ENCODE data around the gene DNAH12. TPM values are rescaled to one million over a fixed set of nuclear protein-coding genes. Genes with fewer than 3 reads are reported as not detected.
A peak's percentile ranks its signal among the peaks of the same experiment; 100 is the strongest.

The DNAH12 gene
- total and polyA plus RNA-seq, 8 donors = 0.23 to 8.2 (median 0.81) TPM; not detected in 4

DNA sequence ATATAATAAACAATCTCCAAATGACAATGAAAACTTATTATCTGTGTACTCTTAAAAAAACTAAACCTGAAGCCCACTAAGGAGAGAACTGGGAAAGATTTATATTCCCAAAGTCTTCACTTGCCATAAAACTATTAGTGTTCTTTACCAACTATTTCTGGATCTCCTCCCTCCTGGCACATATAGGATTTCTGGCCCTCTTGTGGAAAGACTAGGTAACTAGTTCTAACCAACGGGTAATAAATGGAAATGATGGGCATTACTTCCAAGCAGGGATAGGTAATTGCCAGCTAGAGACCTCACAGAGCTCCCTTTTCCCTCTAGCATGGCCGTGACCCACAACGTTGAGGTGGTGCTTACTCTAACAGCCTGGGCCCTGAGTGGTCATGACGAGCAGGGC is 110.1 kb downstream of the DNAH12 start:
- TF ChIP-seq, protein P1, sequence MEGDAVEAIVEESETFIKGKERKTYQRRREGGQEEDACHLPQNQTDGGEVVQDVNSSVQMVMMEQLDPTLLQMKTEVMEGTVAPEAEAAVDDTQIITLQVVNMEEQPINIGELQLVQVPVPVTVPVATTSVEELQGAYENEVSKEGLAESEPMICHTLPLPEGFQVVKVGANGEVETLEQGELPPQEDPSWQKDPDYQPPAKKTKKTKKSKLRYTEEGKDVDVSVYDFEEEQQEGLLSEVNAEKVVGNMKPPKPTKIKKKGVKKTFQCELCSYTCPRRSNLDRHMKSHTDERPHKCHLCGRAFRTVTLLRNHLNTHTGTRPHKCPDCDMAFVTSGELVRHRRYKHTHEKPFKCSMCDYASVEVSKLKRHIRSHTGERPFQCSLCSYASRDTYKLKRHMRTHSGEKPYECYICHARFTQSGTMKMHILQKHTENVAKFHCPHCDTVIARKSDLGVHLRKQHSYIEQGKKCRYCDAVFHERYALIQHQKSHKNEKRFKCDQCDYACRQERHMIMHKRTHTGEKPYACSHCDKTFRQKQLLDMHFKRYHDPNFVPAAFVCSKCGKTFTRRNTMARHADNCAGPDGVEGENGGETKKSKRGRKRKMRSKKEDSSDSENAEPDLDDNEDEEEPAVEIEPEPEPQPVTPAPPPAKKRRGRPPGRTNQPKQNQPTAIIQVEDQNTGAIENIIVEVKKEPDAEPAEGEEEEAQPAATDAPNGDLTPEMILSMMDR (IDR thresholded peaks at IDR 0.05) = peak in 3 of 7 experiments; percentile 14 to 32 (median 14)
- TF ChIP-seq POLR2AphosphoS5 (IDR thresholded peaks at IDR 0.05) = peak in 1 of 3 donors; percentile 9
- TF ChIP-seq EP300 (IDR thresholded peaks at IDR 0.05) = no peak
- H3K4me3 ChIP-seq = no peak overlapping the region
- no peak overlapping the region for H3K27ac ChIP-seq
- intact Hi-C loops (cut with DNase I; ENCODE audit: low total_unique reads) = no loop called here
- no peaks in the 10 kb centered on the region for H3K36me3 ChIP-seq
- no peaks in the 10 kb centered on the region for H3K27me3 ChIP-seq
- no peaks in the 10 kb centered on the region for H3K9me3 ChIP-seq
- WGBS, 5 donors = 24 to 41% (median 29%) methylated on average over 4 of the region's 4 CpGs
- H3K4me1 ChIP-seq = no peaks in the 10 kb centered on the region
- DNase-seq = peak in 1 of 2 donors; percentile 49

DNA sequence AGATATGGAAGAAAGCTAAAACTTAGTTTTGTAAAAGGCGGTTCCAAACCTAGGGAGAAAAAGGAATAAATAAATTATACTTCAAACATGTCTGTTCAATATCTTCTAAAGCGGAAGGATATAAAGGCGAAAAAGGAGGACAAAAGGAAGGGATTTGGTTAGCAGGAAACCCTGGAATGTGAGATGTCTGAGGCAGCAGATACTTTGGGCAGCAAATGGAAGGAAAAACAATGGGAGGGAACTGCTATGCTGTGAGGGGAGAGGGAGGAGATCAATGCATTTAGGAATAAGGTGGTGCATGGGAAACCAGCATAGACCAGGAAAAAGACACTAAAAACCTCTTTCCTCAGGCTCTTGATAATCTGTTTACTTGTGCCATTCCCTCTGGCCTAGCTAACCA is 120.8 kb downstream of the DNAH12 start:
- intact Hi-C loops (cut with DNase I; ENCODE audit: low total_unique reads) = no loop called here
- H3K4me1 ChIP-seq = no peaks in the 10 kb centered on the region
- no peak overlapping the region for H3K4me3 ChIP-seq
- H3K9me3 ChIP-seq = no peaks in the 10 kb centered on the region
- DNase-seq = no peak
- TF ChIP-seq, protein P1 (IDR thresholded peaks at IDR 0.05) = no peak
- no peak for TF ChIP-seq POLR2A (IDR thresholded peaks at IDR 0.05)
- no peak for TF ChIP-seq POLR2AphosphoS5 (IDR thresholded peaks at IDR 0.05)
- no peak for TF ChIP-seq EP300 (IDR thresholded peaks at IDR 0.05)
- H3K27ac ChIP-seq = no peak overlapping the region
- H3K27me3 ChIP-seq = no peaks in the 10 kb centered on the region
- WGBS, 5 donors = 48 to 89% (median 71%) methylated on average over 3 of the region's 3 CpGs
- no peaks in the 10 kb centered on the region for H3K36me3 ChIP-seq

DNA sequence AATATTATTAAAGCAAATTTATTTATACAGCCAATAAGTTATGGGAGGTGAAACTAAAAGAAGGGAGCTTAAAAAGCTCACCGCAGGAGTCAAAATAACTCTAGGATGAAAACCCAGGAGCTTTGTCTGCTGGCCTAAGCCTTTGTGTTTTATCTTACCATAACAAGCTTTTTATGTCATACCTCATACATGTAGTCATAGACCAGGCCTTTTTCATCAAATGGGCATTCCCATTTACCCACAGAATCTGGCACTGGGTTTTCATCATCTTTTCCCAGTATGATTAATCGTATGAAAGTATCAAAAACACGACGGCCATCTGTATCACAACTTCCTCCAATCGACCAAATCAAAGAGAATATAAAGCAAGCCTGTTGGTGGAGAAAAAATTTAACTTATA is 122.8 kb downstream of the DNAH12 start:
- Histone ChIP-seq H3K27me3 (no peaks in the 10 kb centered on the region), H3K4me1 (no peaks in the 10 kb centered on the region), H3K36me3 (no peaks in the 10 kb centered on the region), H3K4me3 (no peak overlapping the region), H3K27ac (no peak overlapping the region), H3K9me3 (no peaks in the 10 kb centered on the region)
- DNase-seq = no peak
- no peak for TF ChIP-seq EP300 (IDR thresholded peaks at IDR 0.05)
- TF ChIP-seq POLR2AphosphoS5 (IDR thresholded peaks at IDR 0.05) = no peak
- TF ChIP-seq POLR2A (IDR thresholded peaks at IDR 0.05) = no peak
- 82 to 88% (median 86%) methylated on average over 5 of the region's 5 CpGs for WGBS, 5 donors
- intact Hi-C loops (cut with DNase I; ENCODE audit: low total_unique reads) = no loop called here

DNA sequence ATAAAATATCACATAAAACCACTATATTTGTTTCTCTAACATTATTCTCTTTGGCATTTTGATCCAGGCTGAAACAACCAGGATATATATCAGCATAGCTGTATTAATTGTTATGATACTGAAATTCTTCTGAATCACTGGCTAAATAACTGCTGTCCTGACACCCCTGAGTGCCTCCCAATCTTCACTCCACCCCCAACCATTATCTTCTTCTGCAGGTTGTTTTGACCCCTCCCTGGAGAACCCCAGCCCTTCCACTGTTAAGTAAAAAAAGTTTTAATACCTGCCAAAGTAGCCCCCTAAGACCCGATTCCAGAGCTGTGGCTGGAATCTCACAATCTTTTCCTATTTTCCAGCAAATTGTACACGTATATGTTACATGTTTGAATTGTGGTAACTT is 124.1 kb downstream of the DNAH12 start:
- intact Hi-C loops (cut with DNase I; ENCODE audit: low total_unique reads) = no loop called here
- H3K27ac ChIP-seq = no peak overlapping the region
- no peaks in the 10 kb centered on the region for H3K9me3 ChIP-seq
- H3K36me3 ChIP-seq = no peaks in the 10 kb centered on the region
- WGBS, 5 donors = 79 to 88% (median 84%) methylated on average over 2 of the region's 2 CpGs
- H3K4me3 ChIP-seq = no peak overlapping the region
- no peaks in the 10 kb centered on the region for H3K27me3 ChIP-seq
- no peak for DNase-seq
- no peak for TF ChIP-seq POLR2AphosphoS5 (IDR thresholded peaks at IDR 0.05)
- no peak for TF ChIP-seq EP300 (IDR thresholded peaks at IDR 0.05)
- TF ChIP-seq, protein P1 (IDR thresholded peaks at IDR 0.05) = no peak
- no peak for TF ChIP-seq POLR2A (IDR thresholded peaks at IDR 0.05)
- no peaks in the 10 kb centered on the region for H3K4me1 ChIP-seq

DNA sequence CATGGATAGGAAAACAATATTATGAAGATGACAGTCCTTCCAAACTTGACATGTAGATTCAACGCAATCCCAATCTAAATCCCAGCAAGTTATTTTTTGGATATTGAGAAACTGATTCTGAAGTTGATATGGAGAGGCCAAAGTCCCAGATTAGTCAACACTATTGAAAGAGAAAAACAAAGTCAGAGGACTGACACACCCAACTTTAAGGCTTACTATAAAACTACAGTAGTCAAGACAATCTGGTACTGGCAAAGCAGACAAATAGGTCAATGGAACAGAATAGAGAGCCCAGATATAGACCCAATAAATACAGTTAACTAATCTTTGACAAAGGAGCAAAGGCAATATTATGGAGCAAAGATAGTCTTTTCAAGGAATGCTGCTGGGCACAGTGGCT is 132.4 kb downstream of the DNAH12 start:
- no peaks in the 10 kb centered on the region for H3K36me3 ChIP-seq
- H3K9me3 ChIP-seq = peaks cover 0 to 7% (median 0%) of the 10 kb centered on the region in 4 donors
- H3K27me3 ChIP-seq = no peaks in the 10 kb centered on the region
- 61 to 86% (median 78%) methylated on average over 1 of the region's 1 CpG for WGBS, 5 donors
- H3K27ac ChIP-seq = no peak overlapping the region
- no peaks in the 10 kb centered on the region for H3K4me1 ChIP-seq
- TF ChIP-seq POLR2AphosphoS5 (IDR thresholded peaks at IDR 0.05) (no peak), EP300 (IDR thresholded peaks at IDR 0.05) (no peak), POLR2A (IDR thresholded peaks at IDR 0.05) (no peak)
- TF ChIP-seq, protein P1 (IDR thresholded peaks at IDR 0.05) = no peak
- H3K4me3 ChIP-seq = no peak overlapping the region
- DNase-seq = no peak
- intact Hi-C loops (cut with DNase I; ENCODE audit: low total_unique reads) = no loop called here
